ENCODE measurements around the gene IPMK. TPM values are rescaled to one million over a fixed set of nuclear protein-coding genes. Genes with fewer than 3 reads are reported as not detected.

IPMK gene
- total RNA-seq, 3 donors from 2014 or later = 7.5 to 8.8 (median 7.8) TPM

DNA sequence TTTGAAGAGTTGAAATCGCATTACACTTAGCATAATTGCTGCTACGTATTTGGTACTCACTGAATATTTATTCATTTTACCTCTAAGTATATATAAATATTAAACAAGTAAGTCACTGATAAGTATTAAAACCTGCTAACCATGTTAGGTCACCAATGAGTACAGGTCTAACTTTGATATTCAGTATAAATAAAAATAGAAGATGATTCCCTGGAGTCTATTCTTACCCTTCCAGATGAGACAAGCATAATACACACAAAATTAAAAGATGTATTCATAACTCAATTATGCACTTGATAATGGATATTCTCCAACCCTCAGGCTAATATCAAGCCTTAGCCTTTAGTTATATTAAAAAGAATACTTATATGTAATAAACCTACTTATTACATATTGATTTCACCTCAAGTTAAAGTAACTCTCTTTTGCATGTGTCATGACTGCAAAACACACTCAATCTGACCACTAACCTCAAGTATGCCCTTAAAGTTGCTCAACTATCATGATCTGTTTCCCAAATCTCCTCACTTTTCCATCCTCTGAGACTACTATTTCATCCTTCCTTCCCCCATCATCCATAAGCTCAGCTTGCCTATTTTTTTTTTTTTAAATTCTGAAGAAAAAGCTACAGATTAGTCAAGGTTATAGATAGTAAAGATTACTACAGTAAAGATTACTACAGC is 46.8 kb downstream of the IPMK start:
- DNase-seq = no peak
- peaks cover 20% of the 10 kb centered on the region for H3K36me3 Mint-ChIP-seq (ENCODE audit: insufficient read depth)
- no peak overlapping the region for H3K4me3 Mint-ChIP-seq
- no peaks in the 10 kb centered on the region for H3K4me1 Mint-ChIP-seq (ENCODE audit: low read depth)
- no peaks in the 10 kb centered on the region for H3K9me3 Mint-ChIP-seq
- no peaks in the 10 kb centered on the region for H3K27me3 Mint-ChIP-seq (ENCODE audit: low read depth)
- ATAC-seq = no peak

DNA sequence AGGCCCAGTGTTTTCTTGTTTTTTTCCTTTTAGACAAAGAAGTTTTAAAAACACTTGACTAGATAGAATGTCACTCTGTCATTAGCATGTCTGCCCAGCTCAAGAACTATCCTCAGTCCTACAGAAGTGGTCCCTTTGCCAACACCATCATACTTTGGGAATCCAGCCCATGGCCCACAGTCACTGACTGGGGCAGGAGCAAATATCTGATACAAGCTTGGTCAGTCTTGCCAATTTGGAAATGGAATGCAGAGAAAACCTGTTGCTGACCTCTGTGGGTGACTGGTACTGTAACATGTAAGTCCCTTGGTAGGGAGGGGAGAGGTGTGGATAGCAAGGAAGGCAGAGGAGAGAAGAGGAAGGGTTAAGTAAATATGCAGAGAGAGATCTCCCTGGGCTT is 47.8 kb downstream of the IPMK start:
- no peak for DNase-seq
- Mint-ChIP-seq H3K9me3 (no peaks in the 10 kb centered on the region), H3K4me1 (ENCODE audit: low read depth) (no peaks in the 10 kb centered on the region)

DNA sequence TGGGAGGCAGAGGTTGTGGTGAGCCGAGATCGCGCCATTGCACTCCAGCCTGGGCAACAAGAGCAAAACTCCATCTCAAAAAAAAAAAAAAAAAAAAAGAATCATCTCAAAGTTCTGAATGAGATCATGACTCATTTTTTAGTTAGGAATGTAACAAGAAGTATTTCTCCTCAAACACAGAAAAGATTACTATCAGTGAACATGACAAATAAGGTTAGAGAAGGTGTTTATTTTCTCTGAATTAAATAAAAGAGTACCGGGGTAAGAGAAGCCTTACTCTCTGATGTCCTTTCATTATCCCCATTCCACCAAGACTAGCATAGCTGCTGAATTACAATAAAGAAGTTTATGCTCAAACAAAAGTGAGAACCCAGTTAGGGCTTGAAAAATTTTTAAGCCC is 50.1 kb downstream of the IPMK start:
- DNase-seq (no peak), ATAC-seq (no peak)
- H3K9me3 Mint-ChIP-seq = no peaks in the 10 kb centered on the region
- H3K4me1 Mint-ChIP-seq (ENCODE audit: low read depth) = peaks cover 5% of the 10 kb centered on the region
- peaks cover 26% of the 10 kb centered on the region for H3K36me3 Mint-ChIP-seq (ENCODE audit: insufficient read depth)
- H3K27me3 Mint-ChIP-seq (ENCODE audit: low read depth) = no peaks in the 10 kb centered on the region
- no peak overlapping the region for H3K4me3 Mint-ChIP-seq

More for the DNA sequence above, 47.8 kb downstream of the IPMK start:
- H3K4me3 Mint-ChIP-seq = no peak overlapping the region
- no peak for ATAC-seq
- H3K36me3 Mint-ChIP-seq (ENCODE audit: insufficient read depth) = peaks cover 19% of the 10 kb centered on the region
- no peaks in the 10 kb centered on the region for H3K27me3 Mint-ChIP-seq (ENCODE audit: low read depth)

GRCh38 chr10:58212622-58213021 is 55.1 kb downstream of the IPMK start:
- Mint-ChIP-seq H3K9me3 (no peaks in the 10 kb centered on the region), H3K4me1 (ENCODE audit: low read depth) (peaks cover 8% of the 10 kb centered on the region), H3K27me3 (ENCODE audit: low read depth) (no peaks in the 10 kb centered on the region), H3K4me3 (no peak overlapping the region), H3K36me3 (ENCODE audit: insufficient read depth) (peaks cover 39% of the 10 kb centered on the region)
- no peak for DNase-seq
- no peak for ATAC-seq

- Mint-ChIP-seq H3K27me3 (ENCODE audit: low read depth) (no peaks in the 10 kb centered on the region), H3K36me3 (ENCODE audit: insufficient read depth) (peaks cover 44% of the 10 kb centered on the region), H3K4me1 (ENCODE audit: low read depth) (peaks cover 8% of the 10 kb centered on the region), H3K9me3 (no peaks in the 10 kb centered on the region), H3K4me3 (no peak overlapping the region)
- ATAC-seq = no peak
- DNase-seq = no peak
These were observed 57.5 kb downstream of the IPMK start for GRCh38 chr10:58210160-58210559.

DNA sequence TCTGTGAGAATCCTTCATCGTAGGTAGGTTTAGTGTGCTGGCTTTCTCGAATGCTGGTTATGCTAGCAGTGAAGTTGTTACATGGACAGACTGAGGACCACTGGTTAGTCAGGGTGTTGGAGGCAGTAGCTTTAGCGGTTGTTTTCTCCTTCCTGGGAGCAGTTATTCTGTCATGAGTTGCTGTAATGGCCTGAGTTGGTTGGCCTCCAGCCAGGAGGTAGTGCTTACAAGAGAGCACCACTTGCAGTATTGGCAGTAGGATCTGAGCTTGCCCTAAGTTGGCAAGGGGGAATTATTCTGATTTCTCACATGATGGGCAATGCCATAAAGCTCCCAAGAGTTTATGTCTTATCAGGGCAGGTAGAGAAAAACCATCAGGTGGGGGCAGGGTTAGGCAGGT is 58.0 kb downstream of the IPMK start:
- Mint-ChIP-seq H3K4me1 (ENCODE audit: low read depth) (peaks cover 8% of the 10 kb centered on the region), H3K36me3 (ENCODE audit: insufficient read depth) (peaks cover 40% of the 10 kb centered on the region), H3K4me3 (no peak overlapping the region), H3K9me3 (no peaks in the 10 kb centered on the region), H3K27me3 (ENCODE audit: low read depth) (no peaks in the 10 kb centered on the region)
- DNase-seq (no peak), ATAC-seq (no peak)

DNA sequence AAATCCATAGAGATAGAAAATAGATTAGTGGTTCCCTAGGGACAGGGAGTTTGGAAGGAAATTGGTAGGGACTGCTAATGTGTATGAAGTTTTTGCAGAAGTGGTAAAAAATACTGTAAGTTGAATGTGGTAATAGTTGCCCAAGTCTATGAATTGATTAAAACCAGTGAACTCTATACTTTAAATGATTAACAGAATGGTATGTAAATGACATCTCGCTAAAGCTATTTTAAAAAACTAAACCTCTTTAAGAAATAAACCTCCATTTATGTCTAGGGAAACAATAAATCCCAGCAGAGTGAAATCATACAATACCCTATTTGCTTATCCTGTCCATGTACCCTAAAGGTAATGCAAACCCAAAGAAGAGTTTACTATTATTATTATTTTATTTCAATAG is 61.4 kb downstream of the IPMK start:
- no peak overlapping the region for H3K4me3 Mint-ChIP-seq
- no peaks in the 10 kb centered on the region for H3K27me3 Mint-ChIP-seq (ENCODE audit: low read depth)
- H3K36me3 Mint-ChIP-seq (ENCODE audit: insufficient read depth) = peaks cover 31% of the 10 kb centered on the region
- no peaks in the 10 kb centered on the region for H3K9me3 Mint-ChIP-seq
- ATAC-seq = no peak
- no peaks in the 10 kb centered on the region for H3K4me1 Mint-ChIP-seq (ENCODE audit: low read depth)
- DNase-seq = no peak

- no peak overlapping the region for H3K4me3 Mint-ChIP-seq
- ATAC-seq (no peak), DNase-seq (no peak)
- H3K36me3 Mint-ChIP-seq (ENCODE audit: insufficient read depth) = peaks cover 7% of the 10 kb centered on the region
- H3K4me1 Mint-ChIP-seq (ENCODE audit: low read depth) = no peaks in the 10 kb centered on the region
- H3K27me3 Mint-ChIP-seq (ENCODE audit: low read depth) = no peaks in the 10 kb centered on the region
- no peaks in the 10 kb centered on the region for H3K9me3 Mint-ChIP-seq
These were observed 66.0 kb downstream of the IPMK start for GRCh38 chr10:58201704-58202103.

DNA sequence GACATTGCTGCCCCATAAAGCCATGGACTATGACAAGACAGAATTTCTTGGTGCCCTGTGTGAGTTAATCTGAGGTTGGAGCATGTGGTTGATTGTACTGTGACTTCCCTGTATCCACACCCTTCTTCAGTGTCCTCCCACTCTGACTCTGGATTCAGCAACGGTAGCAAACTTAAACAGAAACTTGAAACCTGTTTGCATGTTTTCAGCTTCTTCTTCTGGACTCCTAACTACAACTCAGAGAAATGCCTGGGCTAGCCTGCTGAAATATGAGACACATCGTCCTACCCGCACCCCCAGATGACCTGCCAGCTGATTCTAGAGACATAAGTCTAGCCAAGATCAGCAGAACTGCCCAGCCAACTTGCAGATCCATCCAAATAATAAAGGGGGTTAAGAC is 78.4 kb downstream of the IPMK start:
- Mint-ChIP-seq H3K4me1 (ENCODE audit: low read depth) (no peaks in the 10 kb centered on the region), H3K4me3 (no peak overlapping the region), H3K36me3 (ENCODE audit: insufficient read depth) (peaks cover 2% of the 10 kb centered on the region), H3K27me3 (ENCODE audit: low read depth) (peaks cover 4% of the 10 kb centered on the region), H3K9me3 (no peaks in the 10 kb centered on the region)
- no peak for DNase-seq
- ATAC-seq = no peak

DNA sequence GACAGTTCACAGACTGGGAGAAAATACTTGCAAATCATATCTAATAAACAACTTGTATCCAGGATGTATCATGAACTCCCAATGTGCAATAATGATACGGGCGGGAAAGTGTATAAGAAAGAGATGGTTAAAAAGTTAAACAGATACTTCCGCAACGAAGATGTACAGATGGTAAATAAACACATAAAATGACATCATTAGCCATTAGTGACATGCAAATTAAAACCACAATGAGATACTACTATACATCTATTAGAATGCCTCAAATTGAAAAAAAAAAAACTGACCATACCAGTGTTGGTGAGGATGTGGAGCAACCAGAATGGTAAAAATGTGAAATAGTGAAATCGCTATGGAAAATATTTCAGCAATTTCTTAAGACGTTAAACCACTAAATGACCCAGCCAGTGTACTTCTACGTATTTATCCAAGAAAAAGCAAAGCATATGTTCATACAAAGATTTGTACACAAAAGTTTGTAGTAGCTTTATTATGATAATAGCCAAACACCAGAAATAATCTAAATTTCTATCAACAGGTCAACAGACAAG is 83.5 kb downstream of the IPMK start:
- H3K4me3 Mint-ChIP-seq = no peak overlapping the region
- H3K4me1 Mint-ChIP-seq (ENCODE audit: low read depth) = no peaks in the 10 kb centered on the region
- H3K36me3 Mint-ChIP-seq (ENCODE audit: insufficient read depth) = no peaks in the 10 kb centered on the region
- no peak for DNase-seq
- H3K9me3 Mint-ChIP-seq = no peaks in the 10 kb centered on the region
- peaks cover 4% of the 10 kb centered on the region for H3K27me3 Mint-ChIP-seq (ENCODE audit: low read depth)
- no peak for ATAC-seq

GRCh38 chr10:58180666-58181065 is 87.0 kb downstream of the IPMK start:
- ATAC-seq = no peak
- no peaks in the 10 kb centered on the region for H3K4me1 Mint-ChIP-seq (ENCODE audit: low read depth)
- no peak overlapping the region for H3K4me3 Mint-ChIP-seq

DNA sequence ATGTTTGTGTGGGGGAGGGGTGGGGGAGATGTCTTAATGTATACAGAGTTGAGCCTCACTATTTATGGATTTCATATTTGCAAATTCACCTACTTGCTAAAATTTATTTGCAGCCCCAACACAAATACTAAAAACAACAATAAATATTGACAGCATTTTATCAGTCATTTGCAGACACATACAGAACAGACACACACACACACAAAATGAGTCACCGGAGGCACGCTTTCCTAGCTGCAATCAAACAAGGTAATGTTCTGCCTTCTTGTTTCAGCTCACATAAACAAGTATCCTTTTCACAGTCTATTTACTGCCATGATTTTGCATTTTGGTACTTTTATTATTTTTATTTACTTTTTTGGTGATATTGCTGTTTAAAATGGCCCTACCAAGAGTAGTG is 88.5 kb downstream of the IPMK start:
- no peaks in the 10 kb centered on the region for H3K9me3 Mint-ChIP-seq
- H3K4me1 Mint-ChIP-seq (ENCODE audit: low read depth) = no peaks in the 10 kb centered on the region
- H3K4me3 Mint-ChIP-seq = no peak overlapping the region
- H3K27me3 Mint-ChIP-seq (ENCODE audit: low read depth) = peaks cover 4% of the 10 kb centered on the region
- H3K36me3 Mint-ChIP-seq (ENCODE audit: insufficient read depth) = no peaks in the 10 kb centered on the region
- DNase-seq = no peak
- ATAC-seq = no peak

More at GRCh38 chr10:58180666-58181065, 87.0 kb downstream of the IPMK start:
- Mint-ChIP-seq H3K27me3 (ENCODE audit: low read depth) (peaks cover 2% of the 10 kb centered on the region), H3K36me3 (ENCODE audit: insufficient read depth) (no peaks in the 10 kb centered on the region), H3K9me3 (no peaks in the 10 kb centered on the region)
- no peak for DNase-seq

- no peaks in the 10 kb centered on the region for H3K36me3 Mint-ChIP-seq (ENCODE audit: insufficient read depth)
- DNase-seq = no peak
- no peaks in the 10 kb centered on the region for H3K4me1 Mint-ChIP-seq (ENCODE audit: low read depth)
- H3K9me3 Mint-ChIP-seq = no peaks in the 10 kb centered on the region
- ATAC-seq = no peak
- H3K4me3 Mint-ChIP-seq = no peak overlapping the region
- H3K27me3 Mint-ChIP-seq (ENCODE audit: low read depth) = peaks cover 4% of the 10 kb centered on the region
These were observed 88.9 kb downstream of the IPMK start for GRCh38 chr10:58178811-58179210.

- H3K4me3 Mint-ChIP-seq = no peak overlapping the region
- ATAC-seq = no peak
- H3K4me1 Mint-ChIP-seq (ENCODE audit: low read depth) = no peaks in the 10 kb centered on the region
- no peak for DNase-seq
- H3K27me3 Mint-ChIP-seq (ENCODE audit: low read depth) = peaks cover 4% of the 10 kb centered on the region
- H3K36me3 Mint-ChIP-seq (ENCODE audit: insufficient read depth) = no peaks in the 10 kb centered on the region
- no peaks in the 10 kb centered on the region for H3K9me3 Mint-ChIP-seq
These were observed 90.2 kb downstream of the IPMK start for GRCh38 chr10:58177362-58177947.

Data from activated T-cell treated with anti-CD3 and anti-CD28 coated beads, Interleukin-2, amount 50 U/mL, for 4 hours (primary cell).